G401 (cell line): Measurements from ENCODE around the gene PRKCH. TPM values are rescaled to one million over a fixed set of nuclear protein-coding genes. Genes with fewer than 3 reads are reported as not detected.

Experiments
- DNase-seq: peaks from one replicate; pipeline ENCODE4 v3.0.0-alpha.2; 2015; ENCODE audit warnings: low spot score
- in situ Hi-C: cut with HindIII; loops from 2 replicates; pipeline ENCODE4 v1.10.0; 2016; ENCODE audit warnings: low sequenced_read_pairs, mixed read lengths
- total RNA-seq: library from RNA; depleted of rRNA; stranded (reverse); fragments of >200 nt; shearing (Covaris generic); gene quantifications from 2 replicates; pipeline ENCODE4 v1.2.3, GENCODE V29; 2014

PRKCH gene
- total RNA-seq, 1 experiment from 2014 or later: not detected

DNA sequence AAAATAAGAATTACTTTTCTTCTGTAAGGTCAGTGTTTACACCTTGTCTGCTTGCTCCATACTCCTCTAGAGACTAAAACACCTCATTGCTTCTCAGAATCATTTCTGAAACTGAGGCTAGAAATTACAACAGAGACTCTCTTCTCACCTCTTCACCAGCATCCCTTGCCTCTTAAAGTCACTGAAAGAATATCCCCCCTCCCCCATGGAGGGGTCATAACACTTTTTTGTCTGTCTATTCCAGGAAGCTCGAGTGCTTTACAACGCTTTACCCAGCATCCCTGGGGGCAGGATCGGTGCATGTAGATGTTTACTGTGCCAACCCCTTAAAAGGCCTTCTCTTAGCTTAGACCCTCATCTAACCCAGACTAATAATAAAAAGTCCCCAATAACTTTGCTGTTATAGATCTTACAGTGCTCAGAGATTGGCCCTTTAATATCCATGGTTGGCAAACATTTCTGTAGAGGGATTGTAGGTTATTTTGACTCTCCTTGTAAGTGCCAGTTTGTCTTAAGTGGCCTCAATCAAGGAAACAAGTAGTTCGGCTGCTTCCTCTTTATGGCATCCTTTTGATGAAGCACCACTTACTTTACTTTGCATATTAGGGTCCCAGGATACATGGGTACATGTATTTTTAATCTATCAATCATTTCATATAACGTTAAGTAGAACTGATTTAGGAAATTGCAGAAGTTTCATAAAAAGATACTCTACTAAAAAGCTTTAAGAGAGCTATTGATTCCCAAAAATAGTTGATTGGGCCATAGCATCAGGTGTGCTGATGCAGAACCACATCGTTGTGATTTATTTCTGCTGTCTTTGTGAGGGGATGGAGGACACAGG, 29.3 kb downstream of the PRKCH start:
- in situ Hi-C loops: no loop called here

DNA sequence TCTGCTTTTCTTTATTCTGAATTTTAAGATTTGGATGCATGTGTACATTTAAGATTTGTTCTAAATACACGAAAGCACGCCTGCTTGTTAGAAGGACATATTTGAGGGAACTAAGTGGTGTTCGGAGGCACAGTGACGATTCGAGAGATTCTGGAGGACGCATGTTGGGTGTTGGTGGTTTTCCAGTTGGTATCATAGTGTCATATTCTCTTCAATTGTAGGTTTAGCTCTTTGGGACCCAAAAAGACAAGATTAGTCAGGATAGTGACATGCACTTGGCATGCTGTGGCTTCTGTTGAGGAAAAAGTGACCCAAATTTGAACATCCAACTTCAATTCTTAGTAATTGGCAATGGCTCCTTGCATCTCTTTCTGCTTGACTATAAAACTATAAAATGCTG, 30.1 kb downstream of the PRKCH start:
- no peak for DNase-seq
- in situ Hi-C loops: no loop called here

More for the DNA sequence above, 29.3 kb downstream of the PRKCH start:
- DNase-seq: no peak

DNA sequence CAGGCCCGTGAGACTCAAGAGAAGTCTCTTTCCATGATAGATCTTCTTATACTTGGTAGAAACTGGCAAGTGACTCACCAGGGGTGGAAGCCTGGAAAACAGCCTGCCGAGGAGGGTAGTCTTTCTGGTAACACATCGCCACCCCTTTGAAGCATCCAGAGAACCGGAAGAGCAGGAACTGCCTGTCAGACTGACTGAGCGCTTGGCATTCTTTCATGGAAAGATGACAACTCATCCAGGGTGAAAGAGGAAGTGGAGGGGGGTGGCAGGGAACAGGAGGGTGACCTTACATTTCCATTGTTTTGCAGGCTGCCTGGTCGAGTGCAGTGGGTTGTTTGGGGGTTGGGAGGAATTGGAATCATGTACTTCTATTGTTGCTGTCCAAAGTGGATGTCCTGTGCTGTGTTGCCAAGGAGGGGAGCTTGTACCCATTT, 34.5 kb downstream of the PRKCH start:
- no peak for DNase-seq
- in situ Hi-C loops: no loop called here

DNA sequence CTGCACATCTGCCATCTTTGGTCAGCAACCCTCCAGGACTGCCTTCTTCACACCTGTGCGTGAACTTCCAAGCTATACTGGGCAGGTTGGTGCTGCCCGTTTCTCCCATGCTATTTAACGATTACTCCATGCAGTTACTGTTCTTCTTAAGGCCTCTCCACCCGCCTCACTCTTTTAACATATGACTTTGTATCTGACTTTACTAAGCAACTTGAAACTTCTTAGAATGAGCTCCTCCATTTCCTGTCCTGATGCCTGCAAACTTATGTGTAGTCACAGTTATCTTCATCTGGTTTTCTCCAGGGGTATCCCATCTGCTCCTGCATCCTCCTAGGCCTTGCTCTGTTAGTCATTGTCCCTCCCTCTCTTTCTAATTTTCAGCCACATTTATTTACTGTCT, 35.7 kb downstream of the PRKCH start:
- no peak for DNase-seq
- in situ Hi-C loops: no loop called here

DNA sequence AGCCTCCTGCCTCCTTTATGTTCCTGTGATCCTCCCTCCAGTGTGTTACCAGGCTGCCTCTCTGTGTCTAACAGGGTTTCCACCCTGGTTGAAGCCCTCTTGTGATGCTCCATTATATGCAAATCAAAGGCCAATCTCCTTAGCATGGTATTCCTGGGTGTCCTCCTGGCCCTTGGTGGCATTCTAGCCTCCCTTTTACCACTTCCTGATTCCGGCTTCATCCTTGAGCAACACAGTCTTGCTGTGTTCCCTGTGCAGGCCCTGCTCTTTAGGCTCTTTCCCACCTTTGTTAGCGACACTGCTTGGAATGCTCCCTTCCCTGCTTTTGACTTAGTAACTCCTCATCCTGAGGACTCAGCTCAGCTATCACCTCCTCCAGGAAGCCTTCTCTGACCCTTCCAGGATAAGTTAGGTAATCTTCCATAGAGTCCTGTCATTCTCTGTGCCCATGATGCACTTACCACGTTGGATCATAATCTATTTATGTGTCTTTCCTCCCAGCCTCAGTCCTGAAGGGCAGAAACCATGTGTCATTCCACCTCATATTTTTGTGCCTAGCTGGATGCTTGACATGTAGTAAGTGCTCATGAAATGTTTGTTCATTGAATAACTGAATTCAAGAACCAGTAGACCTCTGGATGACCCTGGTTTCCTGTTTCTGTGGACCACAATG, 37.3 kb downstream of the PRKCH start:
- in situ Hi-C loops: no loop called here
- DNase-seq: no peak

DNA sequence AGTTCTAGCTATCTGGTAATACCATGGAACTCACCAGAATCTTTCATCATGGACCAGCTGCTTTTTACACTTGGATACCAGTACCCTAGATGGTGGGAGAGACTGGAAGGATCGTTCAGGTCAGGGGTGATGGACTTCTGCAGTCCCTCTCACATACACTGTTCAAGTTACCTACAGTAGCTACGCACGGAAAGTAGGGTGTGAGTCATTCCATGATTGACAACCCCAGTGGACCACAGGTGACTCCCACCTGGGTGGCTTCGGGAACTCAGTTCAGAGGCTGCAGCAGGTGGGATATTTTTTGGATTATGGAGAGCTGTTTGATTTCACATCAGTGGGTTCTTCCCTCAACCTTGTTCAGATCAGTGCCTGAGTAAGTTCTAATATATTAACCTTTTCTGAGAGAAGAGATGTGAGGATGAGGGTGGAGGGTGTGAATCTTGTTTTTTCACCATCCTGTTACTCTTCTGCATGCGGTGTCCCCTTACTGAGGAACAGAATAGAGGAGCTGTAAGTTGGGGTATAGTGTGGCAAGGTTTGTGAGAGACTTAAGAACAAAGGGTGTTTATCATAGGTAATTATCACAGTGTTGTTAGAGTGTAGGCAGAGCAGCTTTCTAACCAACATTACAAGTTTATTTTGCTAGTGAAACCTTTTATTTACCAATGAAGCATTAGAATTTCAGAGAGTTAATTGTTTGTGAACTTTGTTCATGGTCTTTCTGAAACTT, 39.6 kb downstream of the PRKCH start:
- in situ Hi-C loops: no loop called here
- DNase-seq: no peak

DNA sequence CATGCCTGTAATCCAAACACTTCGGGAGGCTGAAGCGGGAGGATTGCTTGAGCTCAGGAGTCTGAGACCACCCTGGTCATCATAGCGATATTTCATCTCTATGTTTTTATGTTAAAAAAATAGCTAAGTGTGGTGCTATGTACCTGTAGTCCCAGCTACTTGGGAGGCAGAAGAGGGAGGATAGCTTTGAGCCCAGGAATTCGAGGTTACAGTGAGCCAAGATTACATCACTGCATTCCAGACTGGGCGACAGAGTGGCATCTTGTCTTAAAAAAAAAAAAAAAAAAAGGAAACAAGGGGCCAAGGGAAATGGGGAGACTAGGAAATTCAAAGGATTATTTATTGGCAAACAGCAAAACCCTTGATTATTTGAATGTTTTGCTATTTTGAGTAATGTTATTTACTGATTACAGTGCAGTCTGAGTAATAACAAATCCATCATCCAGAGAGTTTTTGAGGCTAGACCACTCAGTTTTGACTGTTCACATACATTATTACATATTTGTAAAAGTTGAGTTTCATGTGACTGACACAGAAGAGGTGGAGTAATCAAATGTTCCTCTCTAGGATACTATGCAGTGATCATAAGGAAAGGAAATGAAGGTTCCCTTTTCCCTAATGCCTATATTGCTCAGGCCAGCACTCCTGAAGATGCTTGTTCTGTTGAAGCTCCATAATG, 40.8 kb downstream of the PRKCH start:
- DNase-seq: no peak
- in situ Hi-C loops: no loop called here

DNA sequence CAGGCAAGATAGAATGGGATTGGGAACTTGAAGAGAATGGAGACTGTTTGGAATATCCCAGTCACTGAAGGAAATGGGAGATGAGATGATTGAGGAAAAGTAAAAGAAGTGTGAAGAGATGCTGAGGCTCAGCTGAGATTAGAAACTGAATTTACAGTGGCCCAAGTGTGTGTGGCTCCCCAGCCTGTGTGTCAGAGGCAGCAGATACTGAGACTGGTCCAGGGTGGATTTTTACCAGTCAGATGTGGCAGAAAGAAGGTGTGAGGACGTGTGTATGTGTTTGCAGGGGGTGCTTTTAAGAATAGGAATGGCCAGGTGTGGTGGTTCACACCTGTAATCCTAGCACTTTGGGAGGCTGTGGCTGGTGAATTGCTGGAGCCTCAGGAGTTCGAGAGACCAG, 42.9 kb downstream of the PRKCH start:
- DNase-seq: no peak
- in situ Hi-C loops: no loop called here

DNA sequence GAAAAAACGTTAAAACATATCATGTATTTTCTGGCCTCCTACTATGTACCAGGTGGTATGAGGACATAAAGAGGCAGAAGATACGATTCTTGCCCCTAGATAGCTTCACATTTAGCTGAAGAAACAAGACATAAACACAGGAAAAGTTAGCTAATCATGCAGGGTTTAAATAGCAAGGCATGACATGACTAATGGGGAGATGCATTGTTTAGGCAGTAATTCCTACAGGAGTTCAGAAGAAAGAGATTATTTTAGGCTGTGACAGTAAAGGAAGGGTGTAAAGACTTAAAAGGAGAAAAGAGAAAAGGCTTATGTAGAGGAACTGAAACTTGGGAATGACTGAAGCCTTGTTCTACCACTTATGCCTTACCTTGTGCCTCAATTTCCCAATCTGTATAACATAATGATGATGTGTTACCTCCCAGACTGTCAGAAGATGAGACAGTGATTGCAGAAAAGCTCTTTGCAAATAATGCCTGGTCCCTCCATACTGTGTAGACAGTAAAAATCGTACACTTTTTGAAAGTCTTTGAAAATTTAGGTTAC, 44.4 kb downstream of the PRKCH start:
- DNase-seq: no peak
- in situ Hi-C loops: no loop called here

DNA sequence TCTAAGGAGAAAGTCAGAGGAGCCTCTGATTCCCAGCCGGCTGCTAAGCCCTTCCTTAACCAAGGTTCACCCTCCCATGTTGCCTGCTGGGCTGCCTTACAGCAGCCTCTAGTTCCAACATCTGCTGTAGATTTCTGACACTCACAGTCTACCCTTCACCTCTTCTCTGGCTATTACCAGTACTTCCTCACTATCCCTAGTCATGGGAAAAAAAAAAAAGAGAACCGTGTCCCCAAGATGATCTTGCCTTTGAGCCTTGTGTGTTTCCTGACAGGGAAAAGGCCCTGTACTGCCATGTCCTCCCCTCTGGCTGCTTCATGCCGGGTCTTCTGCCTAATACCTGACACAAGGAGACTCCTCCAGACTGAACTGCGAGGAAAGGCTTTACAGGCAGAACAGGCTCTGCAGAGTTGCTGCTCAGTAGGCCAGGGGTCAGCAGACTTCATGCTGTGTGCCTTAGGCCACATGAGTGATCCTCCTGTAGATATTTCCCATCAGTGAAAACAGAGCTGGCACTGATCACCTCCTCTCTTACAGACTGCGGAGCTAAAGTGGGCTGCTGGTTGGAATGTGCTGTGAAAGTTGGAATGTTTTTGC, 46.8 kb downstream of the PRKCH start:
- in situ Hi-C loops: no loop called here

DNA sequence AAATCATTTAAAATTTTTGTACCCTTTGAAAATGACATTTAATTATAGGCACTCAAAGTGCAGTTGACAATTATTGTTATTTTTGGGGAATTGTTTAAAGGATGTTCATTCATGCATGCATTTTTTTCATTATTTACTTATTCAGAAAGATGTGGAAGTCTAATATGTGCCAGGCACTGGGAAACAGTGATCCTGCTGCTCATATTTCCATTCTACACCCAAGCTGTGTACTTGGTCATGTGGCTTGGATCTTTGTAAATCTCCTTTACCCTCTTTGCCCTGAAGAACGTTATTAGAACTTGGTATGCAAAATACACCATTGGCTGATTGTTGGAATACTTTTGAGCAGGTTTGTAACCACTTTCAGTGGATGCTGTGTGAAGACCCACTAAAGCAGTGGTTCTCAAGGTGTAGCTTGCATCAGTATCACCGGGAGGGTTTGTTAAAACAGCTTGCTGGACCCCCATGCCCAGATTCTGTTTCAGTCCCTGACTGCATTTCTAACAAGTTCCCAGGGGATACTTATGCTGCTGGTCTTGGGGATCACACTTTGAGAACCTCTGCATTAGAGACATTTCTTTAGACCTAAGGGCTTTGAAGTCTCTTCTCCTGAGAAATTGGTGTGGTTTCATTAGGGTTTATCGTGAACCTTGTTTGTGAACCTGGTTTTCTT, 47.5 kb downstream of the PRKCH start:
- no peak for DNase-seq
- in situ Hi-C loops: no loop called here

More for the DNA sequence above, 46.8 kb downstream of the PRKCH start:
- no peak for DNase-seq

DNA sequence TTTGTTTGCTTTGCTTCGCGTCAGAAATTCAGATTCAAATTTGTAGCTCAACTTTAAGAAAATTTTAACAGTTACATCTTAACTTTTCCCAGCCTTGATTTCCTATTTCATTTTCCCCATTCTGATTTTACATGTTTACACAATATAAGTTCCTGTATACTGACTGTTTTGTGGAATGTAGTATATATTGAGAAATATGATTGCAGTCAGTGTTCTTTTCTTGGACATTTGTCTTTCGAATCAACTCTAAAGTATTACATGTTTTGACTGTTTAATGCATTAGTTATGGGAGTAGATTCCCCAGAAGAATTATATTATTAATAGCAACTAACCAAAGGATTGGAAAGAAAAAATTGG, 48.1 kb downstream of the PRKCH start:
- in situ Hi-C loops: no loop called here
- no peak for DNase-seq

DNA sequence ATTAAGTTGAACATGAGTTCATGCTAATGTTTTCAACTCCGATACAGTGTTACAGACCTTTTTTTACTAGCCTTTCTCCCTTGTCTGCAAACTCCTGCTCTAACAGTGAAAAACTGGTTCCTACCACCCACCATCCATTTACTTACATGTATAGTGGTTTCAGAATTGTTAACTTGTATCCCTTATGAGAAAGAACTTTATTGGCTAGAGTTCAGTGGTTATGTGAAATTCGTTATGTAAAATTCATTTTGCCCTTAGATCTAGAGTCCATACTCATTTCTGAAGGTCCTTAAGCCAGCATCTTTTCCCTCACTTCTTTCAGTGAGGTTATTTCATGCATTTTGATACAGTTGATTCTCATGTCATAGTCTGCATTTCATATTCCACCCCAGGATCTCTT, 51.0 kb downstream of the PRKCH start:
- in situ Hi-C loops: no loop called here
- no peak for DNase-seq

DNA sequence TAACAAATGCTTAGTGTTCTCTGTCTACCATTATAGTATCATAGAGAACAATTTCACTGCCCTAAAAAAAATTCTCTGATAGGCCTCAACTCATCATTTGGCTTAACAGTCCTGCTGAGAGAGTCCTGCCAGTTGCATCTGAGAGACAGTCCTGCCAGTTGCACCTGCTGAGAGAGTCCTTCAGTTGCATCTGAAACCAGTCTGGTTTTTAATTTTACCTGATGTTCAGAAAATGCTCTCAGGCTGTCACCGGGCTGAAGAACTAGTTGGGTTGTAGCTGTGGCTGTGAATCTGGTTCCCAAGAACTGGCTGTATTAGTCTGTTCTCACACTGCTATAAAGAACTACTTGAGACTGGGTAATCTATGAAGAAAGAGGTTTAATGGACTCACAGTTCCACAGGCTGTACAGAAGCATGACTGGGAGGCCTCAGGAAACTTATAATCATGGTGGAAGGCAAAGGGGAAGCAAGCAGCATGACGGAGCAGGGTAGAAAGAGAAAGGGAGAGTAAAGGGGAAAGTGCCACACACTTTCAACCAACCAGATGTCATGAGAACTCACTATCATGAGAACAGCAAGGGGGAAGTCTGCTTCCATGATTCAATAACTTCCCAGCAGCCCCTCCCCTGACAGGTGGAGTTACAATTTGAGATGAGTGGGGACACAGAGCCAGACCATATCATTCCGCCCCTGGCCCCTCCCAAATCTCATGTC, 51.6 kb downstream of the PRKCH start:
- in situ Hi-C loops: no loop called here
- no peak for DNase-seq

DNA sequence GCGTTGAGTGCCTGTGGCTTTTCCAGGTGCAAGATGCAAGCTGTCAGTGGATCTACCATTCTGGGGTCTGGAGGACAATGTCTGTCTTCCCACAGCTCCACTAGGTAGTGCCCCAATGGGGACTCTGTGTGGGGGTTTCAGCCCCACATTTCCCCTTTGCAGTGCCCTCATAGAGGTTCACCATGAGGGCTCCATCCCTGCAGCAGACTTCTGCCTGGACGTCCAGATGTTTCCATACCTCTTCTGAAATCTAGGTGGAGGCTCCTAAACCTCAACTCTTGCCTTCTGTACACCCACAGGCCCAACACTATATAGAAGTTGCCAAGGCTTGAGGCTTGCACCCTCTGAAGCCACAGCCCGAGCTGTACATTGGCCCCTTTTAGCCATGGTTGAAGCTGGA, 52.9 kb downstream of the PRKCH start:
- no peak for DNase-seq
- in situ Hi-C loops: no loop called here

DNA sequence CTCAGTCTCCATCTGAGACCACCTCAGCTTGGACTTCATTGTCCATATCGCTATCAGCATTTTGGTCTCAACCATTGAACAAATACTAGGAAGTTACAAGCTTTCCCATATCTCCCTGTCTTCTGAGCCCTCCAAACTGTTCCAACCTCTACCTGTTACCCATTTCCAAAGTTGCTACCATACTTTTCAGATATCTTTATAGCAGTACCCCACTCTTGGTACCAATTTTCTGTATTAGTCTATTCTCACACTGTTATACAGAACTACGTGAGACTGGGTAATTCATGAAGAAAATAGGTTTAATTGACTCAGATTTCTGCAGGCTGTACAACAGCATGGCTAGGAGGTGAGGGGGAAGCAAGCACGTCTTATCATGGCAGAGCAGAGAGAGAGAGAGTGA, 53.8 kb downstream of the PRKCH start:
- in situ Hi-C loops: no loop called here
- DNase-seq: no peak

DNA sequence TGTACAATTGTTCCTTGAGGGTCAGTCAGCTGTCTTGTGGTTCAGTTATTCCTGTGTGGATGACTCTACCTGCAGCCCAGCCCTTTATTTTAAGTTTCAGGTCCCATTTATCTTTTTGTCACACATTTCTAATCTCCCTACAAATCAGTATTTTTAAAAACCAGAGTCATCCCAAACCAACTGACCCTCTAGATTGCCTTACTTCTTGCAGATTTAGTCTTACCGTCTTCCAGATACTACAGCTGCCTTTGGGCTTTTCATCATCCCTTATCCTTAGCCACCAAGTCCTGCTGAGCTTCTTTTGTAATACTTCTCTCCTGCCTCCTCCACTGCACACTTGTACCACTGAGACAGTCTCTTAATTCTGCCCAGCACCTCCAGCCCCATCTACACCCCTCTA, 54.9 kb downstream of the PRKCH start:
- in situ Hi-C loops: no loop called here
- DNase-seq: no peak

DNA sequence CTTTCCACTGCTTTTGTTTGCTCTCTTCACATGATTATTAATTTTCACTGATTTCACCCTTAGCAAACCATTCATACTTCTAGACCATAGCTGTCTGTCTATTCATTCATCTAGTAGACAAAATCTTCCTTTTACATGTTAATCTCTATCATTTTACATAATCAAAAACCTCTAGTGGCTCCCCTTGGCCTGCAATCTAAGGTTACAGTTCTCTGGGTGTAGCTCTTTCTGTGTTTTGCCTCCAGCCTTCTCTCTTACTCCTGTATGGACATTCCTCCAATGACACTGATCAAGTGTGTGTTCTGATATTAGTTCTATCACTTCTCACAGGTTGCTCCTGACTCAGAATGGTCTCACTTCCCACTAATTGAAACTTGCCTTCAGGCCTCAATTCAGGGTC, 56.4 kb downstream of the PRKCH start:
- no peak for DNase-seq
- in situ Hi-C loops: no loop called here
